Stimulated activated CD8-positive, alpha-beta memory T cell treated with anti-CD3 and anti-CD28 coated beads, Interleukin-2, amount 100 ng/mL, for 1 hour (primary cell): ENCODE results near the gene PHF21B.

Experiments
- DNase-seq, 2 donors: peaks; one replicate each; pipeline ENCODE4 v3.0.0-alpha.2; 2020; ENCODE audit warnings: low read depth in 2 of 2

PHF21B gene

DNA sequence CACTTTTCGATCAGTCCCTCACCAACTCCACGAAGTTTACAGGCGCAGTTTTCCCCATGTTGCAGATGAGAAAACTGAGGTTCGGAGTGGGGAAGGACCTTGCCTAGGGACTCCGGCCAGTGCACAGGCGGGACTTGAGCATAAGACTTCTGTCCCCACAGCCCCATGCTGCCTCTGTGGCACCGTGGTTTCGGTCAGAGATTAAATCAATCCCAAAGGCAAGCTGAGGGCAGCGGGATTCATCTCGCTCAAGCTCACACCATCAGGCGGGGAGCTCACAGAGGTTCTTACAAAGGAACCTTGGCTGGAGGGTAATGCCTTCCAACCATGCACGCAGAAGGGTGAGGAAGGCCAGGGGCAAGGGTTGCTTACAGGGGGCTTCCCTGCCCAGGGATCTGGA, 115.5 kb downstream of the PHF21B start:
- no peak for DNase-seq

DNA sequence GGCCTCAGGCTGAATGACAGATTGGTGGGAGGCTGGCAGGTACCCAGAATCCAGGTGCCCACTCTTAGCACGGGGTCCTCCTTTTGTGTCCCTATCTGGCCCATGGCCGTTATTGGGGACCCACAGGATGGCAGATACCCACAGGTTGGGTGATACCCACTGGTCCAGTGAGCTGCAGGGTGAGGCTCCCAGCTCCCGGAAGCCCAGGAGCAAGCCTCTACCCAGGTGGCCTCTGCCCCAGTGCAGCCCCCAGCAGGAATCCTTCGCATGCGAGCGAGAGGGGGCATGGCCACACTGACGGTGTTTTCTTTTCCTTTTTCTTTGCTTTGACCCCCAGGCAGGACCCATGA, 116.1 kb downstream of the PHF21B start:
- DNase-seq, result no peak

DNA sequence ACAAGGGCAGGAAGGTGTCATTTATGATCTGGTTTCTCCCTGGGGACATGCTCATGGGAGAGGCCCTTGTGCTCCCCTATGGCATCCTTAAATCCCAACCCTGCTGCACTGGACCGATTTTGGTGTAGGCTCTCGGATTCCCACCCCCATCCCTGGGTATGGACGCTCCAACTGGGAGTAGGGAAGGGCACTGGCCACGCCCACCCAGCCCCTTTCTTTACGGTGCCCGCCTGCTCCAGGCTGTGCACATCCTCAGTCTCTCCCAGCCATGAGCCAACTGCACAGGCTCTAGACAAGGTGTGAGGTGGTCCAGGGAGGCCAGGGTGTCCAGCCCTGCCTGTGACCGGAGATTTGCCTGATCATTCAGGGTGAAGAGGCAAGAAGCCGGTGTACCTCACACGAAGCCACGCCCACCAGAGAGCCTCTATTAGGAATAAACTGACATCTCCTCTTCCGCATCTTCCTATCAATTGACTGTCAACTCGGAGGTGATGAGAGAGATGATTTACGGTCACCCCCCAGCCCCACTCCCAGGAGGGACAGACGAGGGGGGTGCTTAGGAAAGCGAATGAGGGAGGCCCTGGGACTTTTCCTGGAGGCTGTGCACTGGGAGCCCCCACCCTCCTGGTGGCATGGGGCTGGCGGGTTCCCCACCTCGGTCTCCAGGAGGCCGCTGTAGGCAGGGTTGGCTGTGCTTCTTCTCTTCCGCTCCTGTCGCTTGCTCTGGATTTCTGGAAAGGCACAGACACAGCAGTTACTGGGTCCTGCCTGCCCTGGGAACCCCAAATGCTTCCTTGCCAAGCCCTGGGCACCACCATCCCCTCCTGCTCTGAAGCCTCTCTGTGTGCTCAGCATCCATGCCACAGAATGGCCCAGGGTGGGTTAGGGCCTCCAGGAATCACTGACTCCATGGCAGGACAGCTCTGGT, 116.7 kb downstream of the PHF21B start:
- no peak for DNase-seq

DNA sequence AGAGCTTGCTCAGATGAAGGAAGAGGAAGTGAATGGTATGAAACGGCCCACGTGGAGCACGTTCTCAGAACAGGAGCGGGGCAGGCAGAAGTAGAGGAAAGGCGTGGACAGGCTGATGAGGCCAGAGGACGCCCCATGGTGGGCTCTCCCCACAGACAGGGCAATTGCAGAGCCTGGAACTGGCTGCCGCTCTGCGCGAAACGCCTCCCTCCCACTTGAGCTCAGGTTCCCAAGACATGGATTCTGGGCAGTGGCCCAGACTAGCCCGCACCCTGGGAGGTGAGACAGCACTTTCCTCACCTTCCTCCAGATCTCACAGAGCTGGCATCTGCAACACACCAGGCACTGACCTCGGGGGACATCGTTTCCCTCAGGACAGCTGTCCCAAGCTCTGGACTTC, 117.6 kb downstream of the PHF21B start:
- no peak for DNase-seq

DNA sequence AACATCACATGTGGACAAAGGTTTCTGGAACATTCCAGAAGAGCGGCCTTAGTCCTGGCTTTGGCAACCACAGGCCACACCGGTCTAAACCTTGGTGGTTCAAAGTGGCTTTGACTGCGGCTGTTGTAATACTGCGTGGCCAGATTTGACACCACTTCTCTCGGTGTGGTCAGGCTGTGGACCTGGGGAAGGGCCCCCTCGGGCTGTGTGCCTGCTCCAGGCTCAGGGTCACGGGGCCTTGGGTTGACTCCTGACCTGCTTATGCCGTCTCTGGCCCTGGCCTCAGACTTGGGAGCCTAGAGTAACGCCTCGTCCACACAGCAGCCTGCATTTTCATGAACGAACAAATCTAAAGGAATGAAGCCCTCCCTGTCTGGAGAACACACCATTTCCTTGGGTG, 118.0 kb downstream of the PHF21B start:
- DNase-seq, result no peak

DNA sequence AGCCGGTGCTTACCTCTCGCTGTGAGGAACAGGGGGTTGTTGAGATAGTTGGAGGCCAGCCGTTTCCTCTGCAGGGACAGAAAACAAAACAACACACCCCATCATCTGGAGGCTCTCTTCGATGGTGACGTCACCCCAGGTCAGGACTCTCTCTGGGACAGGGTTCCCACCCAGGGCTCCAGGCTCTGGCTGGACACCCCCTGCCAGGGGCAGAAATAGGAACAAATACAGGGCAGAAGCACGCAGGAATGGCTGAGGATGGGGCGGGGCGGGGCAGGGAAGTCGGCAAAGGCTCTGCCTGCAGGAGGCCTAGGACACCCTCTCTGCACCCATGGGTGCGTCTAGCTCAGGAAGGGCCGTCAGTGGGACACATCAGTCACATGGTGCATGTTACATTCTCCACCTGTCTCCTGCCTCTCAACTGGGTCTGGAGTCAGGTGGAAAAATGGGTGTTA, 118.5 kb downstream of the PHF21B start:
- DNase-seq, result no peak

- no peak for DNase-seq
Observed at GRCh38 chr22:44890416-44891292, 119.2 kb downstream of the PHF21B start.

- no peak for DNase-seq
Observed at GRCh38 chr22:44889255-44889878, 120.4 kb downstream of the PHF21B start.

GRCh38 chr22:44888491-44889254, 121.1 kb downstream of the PHF21B start:
- DNase-seq, result no peak

GRCh38 chr22:44887941-44888366, 121.9 kb downstream of the PHF21B start:
- no peak for DNase-seq

GRCh38 chr22:44885806-44886360, 123.9 kb downstream of the PHF21B start:
- no peak for DNase-seq

GRCh38 chr22:44884968-44885805, 124.6 kb downstream of the PHF21B start:
- no peak for DNase-seq

DNA sequence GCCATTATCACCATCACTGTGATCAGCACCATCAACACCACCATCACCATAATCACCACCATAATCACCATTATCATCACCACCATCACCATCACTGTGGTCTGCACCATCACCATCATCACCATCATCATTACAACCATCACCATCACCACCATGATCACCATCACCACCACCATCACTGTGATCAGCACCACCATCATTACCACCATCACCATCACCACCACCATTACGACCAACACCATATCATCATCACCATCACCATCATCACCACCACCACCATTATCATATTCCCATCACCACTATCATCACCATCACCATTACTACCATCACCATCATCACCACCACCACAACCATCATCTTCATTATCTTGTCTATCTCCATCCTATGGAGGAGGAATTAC, 125.2 kb downstream of the PHF21B start:
- DNase-seq, result no peak

GRCh38 chr22:44883011-44883421, 126.8 kb downstream of the PHF21B start:
- no peak for DNase-seq

- no peak for DNase-seq
Observed at GRCh38 chr22:44882226-44882905, 127.4 kb downstream of the PHF21B start.

GRCh38 chr22:44881624-44882023, 128.2 kb downstream of the PHF21B start:
- DNase-seq, result no peak

GRCh38 chr22:44880610-44881290, 129.1 kb downstream of the PHF21B start:
- DNase-seq, result no peak

DNA sequence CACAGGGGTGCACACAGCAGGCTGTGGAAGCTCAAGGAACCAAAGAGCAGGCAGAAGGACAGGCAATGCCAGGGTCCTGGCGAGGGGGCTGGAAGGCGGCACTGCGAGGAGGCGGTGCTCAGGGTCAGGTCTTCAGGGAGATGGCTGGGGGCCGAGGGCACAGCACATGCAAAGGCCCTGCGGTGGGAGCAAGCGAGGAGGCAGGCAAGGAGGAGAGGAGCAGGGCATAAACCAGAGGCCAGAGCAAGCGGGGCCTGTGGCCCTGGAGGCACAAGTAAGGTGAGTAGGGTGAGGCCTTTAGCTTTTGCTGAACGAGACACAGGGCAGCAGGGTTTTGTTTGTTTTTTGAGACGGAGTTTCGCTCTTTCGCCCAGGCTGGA, 130.5 kb downstream of the PHF21B start:
- DNase-seq, result no peak
